DMS79 (cell line): ENCODE results near the gene JARID2.

ENCODE experiments used
- DNase-seq: peaks from one replicate; lab custom pipeline; 2025; lab: John Stamatoyannopoulos, UW

JARID2 gene

DNA sequence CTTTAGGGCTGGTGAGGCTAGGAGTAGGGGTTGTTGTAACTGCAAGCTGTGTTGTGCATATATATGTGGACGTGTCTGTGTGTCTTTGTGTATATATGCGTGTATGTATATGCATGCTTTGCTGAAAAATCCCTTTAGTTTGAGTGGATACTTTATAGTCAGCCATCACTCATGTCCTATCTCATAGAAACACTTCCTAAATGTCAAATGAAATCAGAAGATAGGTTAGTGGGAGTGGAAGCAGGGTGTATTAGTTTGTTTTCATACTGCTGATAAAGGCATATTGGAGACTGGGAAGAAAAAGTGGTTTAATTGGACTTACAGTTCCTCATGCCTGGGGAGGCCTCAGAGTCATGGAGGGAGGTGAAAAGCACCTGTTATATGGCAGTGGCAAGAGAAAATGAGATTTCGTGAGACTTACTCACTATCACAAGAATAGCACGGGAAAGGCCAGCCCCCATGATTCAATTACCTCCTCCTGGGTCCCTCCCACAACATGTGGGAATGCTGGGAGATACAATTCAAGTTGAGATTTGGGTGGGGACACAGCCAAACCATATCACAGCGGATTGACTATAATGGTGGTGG is 131.1 kb downstream of the JARID2 start:
- DNase-seq: no peak

DNA sequence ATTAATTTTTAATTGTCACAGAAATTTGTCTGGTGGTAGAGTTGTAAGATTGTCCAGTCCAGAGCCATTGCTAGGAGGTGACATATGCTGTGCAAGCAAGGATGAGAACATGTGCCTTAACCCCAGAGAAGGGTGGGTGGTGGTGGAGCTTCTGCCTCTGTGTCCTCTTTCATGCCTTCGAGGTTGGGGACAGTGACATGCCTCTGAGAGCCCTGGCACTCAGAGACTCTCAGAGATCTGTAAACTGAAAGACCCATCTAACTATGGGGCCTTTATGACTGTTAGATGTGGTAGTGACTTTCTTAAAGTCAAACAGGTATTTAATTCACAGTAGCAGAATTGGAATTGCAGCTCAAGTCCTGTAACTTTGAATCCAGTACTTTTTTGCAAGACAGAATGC is 132.4 kb downstream of the JARID2 start:
- DNase-seq: no peak

DNA sequence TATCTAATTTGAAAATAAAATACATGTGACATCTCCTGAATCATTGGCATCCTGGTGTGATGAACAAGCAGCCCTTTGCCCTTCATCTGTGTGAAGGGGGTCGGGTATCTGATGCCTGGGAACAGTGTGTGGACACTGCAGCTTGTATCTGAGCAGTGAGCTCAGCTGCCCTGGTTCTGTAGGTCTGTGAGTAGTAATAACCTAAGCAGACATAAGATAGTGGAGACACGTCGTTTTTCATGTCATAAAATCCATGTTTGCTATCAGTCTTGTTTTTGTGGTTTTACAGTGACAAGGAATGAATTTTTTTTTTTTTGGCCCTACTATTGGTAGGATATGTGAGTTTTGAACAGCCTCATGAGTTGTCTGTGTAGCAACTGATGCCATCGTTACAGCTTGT is 133.0 kb downstream of the JARID2 start:
- no peak for DNase-seq

DNA sequence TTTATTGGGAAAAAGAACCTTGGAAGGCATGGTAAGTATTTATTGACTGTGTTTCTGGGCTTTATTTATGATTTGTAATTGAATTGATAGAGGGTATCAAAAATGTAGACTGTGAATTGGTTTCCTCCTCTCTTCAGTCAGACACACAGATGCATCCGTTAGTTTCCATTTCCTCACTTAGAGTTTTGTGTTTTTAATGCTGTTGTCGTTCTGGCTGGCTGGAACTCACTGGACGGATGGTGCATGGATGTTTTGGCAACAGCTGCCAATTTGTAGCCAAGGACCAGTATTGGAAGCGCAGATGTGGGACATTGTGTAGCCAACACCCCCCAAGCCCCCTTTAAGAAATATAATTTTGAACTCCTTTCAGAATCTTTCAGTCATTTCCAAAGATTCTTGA is 134.5 kb downstream of the JARID2 start:
- no peak for DNase-seq

DNA sequence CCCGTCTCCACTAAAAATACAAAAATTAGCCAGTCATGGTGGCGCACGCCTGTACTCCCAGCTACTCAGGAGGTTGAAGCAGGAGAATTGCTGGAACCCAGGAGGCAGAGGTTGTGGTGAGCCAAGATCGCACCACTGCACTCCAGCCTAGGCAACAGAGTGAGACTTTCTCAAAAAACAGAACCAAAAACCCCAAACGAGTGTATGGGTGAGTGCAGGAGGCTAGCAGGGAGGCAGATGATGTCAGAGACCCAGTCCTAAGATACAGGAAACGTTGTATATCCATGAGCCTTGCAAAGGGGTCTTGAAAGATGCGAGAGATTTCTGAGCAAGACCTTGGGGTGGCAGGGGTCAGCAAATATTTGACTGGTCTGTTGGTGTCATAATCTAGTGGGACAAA is 136.2 kb downstream of the JARID2 start:
- no peak for DNase-seq

DNA sequence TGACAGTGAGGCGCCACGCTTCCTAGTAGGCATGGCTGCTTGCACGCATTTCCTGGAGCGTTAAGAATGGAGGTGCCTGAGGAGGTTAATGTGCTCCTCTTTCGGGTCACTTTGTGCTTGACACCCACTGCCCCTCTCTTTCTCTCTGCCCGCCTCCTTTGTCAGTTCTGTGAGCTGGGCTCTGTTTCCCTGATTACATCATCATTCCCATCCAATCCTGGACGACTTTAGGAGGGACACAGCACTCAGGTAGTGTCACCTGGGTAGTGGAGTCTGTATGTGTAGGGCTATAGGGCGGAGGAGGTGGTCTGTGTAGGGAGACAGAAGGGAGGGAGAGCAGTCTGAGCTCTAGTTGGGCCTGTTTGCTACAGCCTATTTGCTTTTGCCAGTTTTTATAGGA is 136.8 kb downstream of the JARID2 start:
- DNase-seq: no peak

DNA sequence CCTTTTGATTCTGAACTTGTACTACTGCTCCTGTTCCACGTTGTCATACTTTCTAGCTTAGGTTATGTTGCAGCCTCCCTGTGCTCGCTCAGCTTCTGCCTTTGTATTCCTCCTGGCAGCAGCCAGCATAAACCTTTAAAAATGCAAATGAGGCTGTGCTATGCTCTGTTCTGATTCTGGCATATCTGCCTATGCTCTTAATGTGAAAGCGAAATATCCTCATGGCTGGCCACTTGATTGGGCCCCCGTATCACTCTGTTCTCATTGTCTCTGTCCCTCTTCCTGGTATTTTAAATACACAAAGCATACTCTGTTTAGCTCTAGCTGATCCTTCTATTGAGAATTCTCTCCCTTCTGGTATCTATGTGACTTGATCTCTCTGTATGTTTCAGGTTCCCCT is 139.0 kb downstream of the JARID2 start:
- no peak for DNase-seq

DNA sequence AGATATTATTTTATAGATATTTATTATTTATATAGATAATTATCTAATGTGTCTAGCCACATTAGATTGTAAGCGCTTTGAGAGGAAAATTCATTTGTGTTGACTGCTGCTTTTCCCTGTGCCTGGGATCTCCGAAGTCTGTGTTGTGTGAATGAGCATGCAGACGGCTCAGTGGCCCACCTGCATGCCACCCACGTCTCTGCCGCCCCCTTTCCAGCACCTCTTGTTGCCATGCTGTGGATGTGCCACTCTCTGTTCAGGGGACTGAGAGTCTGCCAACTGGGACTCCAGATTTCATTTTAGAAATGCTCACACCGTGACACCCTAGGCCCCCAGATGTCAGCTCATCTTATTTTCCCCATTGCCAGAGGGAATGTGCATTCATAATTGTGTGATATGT is 139.7 kb downstream of the JARID2 start:
- DNase-seq: no peak

DNA sequence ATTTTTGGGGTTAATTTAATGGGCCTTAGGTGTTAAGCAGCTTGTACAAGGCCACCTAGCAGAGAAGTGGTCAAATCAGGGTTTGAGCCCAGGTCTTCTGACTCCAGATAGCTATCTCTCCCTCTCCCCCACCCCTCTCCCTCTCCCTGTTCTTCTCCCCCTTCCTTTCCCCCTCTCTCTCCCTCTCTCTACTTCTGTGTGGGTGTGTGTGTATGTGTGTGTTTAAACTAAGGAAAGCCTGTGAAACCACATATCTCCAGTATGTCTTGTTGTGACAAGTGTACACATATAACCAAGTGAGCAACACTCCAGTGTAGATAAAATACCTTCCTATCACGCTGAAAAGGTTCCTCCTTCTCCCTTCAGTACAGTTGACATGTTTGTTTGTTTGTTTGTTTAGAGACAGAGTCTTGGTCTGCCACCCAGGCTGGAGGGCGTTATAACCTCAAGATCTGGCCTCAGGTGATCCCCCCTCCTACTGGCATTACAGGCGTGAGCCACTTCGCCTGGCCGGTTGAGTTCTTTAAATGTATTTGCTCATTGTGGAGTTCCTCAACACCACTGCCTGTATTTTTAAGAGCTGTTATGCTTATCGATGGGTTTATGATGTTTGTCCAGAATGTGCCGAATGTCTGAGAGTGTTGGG is 140.4 kb downstream of the JARID2 start:
- DNase-seq: no peak

DNA sequence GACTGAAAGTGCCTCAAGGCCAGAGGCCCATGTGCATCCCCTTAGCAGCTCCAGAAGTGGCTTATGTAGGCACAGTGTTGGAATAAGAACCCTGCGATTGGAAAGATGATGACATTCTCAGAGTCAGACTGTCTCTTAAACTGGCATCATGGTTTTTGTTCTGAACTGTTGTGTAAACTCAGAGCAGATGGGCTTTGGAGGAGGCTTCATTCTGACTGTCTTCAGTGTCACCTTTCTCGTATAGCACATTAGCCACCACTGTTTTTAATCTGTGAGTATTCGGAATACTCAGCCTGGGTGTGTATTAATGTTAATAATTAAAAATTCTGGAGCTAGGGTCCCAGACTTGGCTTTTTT is 140.9 kb downstream of the JARID2 start:
- no peak for DNase-seq

DNA sequence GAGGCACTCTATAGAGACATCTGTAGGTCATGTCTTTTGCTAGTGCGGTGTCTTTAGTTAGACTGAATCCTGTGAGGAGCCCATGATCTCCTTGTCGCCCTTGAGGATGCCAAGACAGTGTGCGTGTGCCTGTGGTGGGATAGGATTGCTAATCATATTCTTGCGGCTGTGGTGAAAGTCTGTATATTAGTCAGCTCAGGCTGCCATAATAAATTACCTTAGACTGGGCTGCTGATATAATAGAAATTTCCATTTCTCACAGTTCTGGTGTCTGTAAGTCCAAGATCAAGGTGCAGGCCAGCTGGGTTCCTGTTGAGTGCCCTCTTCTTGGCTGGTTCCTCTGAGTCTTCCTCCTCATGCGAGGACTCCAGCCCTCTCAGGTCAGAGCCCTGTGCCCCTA is 141.2 kb downstream of the JARID2 start:
- no peak for DNase-seq

DNA sequence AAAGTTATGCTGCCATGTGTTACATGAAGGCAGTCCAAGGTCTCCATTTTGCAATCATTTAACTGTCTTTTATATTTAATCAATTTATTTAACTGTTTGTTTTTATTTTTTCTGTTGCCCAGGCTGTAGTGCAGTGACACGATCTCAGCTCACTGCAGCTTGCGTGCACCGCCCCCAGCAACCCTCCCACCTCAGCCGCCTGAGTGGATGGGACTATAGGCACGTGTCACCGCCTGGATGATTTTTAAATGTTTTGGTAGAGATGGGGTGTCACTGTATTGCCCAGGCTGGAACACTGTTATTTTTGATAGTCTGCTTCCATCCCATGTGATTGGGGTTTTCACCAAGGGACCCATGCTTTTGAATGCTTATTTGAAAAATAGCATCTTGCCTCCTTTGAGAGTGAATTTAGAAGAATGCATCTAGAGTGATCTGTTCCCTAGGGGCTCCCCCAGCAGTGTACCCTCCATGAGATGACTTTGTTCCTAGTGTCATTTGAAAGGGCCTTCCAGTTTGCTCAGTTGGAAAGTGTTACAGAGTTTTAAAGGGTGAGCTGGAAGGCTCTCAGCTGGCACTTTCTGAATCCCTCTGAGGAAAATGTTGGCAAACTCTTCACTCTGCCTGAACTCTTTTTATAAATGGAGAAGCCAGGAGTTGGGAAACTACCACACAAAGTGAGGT is 143.4 kb downstream of the JARID2 start:
- no peak for DNase-seq

DNA sequence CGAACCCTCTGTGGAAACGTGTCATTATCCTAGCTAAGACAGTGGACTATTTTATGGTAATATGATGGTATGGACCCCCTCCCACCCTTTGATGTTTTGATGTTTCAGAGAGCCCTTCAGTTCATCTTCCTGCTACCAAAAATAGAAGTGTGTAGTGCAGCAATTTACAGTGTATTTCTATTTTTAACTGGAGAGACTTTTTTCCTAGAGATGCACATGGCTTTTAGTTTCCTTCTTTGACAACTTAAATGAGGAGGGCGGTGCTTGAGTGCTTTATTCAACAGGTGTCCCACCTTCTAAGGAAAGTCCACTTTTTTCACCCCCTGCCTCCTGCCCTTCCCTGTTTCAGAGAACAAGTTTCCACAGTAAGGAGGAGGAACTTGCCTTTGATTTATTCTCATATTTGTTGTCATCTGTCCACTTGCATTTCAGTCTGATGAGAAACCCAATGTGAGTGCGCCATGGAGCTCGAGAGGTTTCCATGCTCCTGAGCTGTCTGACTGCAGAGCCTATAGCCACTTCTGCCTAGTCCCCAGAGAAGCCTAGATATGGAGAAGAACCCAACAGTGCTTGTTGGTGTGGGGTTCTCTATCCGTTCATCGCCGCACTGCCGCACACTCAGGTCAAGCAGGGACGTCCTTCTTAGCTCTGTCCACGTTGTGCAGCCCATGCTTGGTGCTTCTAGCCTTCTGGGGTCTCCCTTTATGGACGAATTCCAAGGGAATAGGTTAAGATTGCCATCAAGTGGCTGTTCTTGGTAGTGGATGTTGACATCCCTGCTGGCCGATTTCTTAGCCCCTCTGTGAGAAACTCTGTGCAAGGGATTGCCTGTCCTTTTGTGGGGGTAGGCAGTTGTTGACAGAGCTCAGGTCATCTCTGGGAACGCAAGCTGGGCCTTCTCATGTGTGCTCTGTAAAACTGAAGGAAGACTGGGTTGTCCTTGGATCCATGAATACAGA is 144.2 kb downstream of the JARID2 start:
- no peak for DNase-seq

DNA sequence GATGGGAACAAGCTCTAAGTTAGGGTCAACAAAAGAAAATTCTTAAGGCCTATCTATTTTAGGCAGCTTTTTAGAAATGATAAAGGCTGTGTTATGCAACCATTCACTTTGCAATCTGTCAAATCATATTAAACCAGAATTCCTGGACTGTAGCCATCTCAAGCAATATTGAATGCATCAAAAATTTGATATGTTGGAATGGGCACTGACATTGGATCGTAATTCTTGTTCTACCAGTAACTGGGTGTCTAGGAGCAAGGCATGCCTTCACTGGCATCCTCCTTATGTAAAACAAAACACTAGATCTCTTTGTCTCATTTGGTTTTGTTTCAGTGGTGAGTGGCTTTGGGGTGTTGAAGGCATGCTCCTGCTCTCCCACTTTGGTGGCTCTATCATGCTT is 145.6 kb downstream of the JARID2 start:
- DNase-seq: no peak

DNA sequence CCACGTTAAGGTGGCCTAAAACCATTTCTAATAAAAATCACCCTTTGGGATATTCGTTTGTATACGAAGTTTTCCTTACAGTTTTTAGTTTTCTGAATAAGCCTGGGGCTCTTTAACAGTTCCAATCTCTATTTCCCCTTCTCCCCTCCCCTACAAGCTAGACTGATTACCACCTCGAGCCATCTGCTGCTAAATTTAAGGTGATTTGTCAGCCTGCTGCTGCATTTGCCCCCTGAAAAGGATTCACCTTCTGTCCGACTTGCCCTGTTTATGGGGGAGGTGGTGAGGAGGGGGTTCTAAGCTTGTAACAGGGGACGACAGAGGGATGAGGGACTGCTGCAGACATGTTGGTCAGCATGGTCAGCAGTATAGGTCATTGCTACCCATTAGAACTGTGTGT is 146.3 kb downstream of the JARID2 start:
- no peak for DNase-seq

DNA sequence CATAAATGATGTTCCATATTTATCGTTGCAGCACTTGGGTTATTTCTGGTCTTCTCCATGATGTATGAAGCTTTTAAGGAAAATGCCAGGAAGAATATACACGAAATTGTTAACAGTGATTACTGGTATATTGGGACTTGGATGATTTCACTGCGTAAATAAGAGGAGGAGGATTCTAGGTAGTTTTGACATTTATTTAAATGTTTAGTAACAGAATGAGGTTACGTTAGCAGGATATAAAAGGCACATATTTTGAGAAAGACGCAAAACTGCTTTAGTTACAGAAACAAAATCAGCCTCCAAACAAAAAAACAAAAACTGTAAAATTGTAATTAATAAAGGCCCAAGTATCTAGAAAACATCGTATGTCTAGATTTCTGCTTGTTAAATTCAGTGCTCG is 147.7 kb downstream of the JARID2 start:
- DNase-seq: no peak

DNA sequence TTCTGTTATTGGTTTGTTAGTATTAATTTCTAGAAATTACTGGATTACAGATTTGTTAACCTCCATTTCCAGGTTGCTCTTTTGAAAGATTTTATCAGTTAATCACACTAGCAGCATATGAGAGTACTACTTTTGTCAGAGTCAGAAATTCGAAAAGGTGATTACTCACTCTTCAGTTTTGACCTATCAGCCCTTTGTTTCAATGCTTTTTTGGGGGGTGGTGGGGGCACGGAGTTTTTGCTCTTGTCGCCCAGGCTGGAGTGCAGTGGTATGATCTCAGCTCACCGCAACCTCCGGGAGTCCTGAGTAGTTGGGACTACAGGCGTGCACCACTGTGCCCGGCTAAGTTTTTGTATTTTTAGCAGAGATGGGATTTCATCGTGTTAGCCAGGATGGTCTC is 149.2 kb downstream of the JARID2 start:
- DNase-seq: no peak

DNA sequence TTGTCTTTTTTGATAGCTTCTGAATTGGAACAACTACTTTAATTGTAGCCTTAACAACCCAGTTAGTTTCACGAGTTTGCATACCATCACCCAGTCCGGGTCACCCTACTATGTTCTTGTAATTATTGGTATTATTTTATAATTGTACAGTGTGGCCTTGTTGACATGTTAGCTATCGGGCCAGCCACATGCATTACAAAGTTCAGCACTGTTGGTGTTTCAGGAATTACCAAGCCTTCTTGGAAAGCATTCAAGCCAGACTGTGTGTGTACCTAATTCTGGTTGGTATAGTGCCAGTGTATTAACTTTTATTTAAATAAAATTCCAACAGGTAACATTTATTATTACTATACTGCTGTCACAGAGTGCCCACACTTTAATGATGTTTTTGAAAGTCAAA is 150.9 kb downstream of the JARID2 start:
- DNase-seq: no peak

DNA sequence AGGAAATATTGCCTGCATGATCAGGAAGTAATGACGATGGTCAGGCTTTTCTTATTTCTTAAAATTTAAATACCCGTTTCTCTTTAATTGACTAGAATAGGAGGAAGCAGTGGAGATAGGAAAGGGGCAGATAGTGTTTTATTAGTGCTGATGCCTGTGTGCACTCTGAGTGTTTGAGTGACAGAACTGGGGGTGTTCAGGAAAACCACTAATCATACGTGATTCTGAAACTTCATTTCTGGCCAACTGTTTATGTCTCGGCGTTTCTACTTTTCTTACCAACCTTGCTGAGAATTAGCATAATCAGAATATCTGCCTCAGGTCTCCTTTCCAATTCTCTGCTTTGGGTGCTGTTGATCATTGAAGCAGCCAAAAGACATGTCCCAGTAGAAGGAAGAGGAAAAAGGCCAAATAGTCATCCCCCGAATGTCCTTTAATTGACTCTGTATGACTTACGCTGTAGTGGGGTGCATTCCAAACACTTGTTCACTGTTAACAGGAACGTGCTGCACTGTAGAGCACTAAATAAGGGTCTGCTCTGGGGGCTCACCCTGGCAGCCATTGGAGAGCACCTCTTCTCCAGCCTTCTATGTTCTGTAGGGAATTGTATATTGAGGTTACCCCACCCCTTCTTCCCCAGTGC is 152.9 kb downstream of the JARID2 start:
- no peak for DNase-seq

DNA sequence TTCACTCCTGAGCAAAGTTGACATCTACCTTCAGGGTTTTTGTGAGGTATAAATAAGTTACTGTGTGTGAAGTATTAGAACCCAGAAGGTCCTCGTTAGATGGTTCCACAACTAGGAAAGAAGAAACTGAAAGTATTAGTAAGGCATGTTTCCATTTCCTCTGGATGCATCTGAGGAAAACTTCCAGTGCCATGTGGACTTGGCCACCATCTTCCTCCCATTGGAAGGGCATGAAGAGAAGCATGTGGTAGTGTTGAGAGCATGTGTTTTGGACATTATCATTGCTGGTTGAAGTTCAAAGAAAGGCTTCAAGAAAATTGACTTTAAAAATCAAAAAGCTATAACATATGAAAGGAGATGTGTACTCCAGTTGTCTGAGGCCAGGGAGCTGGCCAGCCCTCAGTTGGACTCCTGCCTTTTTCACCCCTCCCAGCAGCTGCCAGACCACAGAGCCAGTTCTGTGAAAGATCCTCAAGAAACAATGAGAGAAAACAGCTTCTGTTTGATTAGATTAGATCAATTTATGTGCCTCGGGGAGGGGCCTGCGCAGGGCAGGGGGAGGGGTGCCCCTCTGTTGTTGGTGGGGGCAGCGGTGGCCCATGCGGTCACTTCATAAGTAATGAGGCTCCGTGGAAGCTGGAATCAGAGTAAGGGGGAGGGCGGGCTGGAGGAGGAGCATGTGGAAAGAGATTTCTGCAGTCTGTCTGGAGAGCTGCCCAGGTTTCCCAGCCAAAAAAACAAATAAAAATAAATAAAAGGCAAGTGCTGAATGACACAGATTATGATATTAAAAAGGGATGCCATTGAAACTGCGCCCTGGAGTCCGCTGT is 154.0 kb downstream of the JARID2 start:
- peak; percentile 26 for DNase-seq

DNA sequence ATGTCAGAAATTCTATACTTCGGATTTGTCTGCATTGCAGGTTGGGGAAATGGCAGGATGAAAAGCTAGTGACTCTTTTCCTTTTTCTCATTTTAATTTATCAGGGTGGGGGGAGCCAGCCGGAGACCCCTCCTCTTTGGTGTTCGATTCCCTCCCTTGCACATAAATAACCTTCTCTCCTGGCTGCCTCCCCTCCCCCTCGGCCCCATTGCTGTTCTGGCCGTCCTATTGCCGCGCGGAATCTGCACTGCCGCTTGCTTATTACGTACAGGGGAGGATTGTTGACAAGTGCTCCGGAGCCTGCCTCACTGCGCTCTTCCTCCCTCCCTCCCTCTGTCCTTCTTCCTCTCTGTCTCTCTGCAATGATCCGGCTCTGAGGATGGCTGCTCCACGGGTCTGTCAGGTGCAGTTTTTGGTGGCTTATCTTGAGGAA is 154.7 kb downstream of the JARID2 start:
- peak; percentile 10 for DNase-seq
